Upper lobe of right lung (tissue), 1 donor: Measurements from ENCODE around the gene TBC1D14. TPM values are rescaled to one million over a fixed set of nuclear protein-coding genes. Genes with fewer than 3 reads are reported as not detected.

Experiments used
- ATAC-seq: fragments of 200-7000 bp; cut with Tn5 transposase; one replicate; pipeline ENCODE4 v1.9.1; 2020; ENCODE audit warnings: mild to moderate bottlenecking, moderate library complexity
- DNase-seq: peaks from one replicate; pipeline ENCODE4 v3.0.0-alpha.2; 2020
- H3K27ac ChIP-seq: fragments of 200-600 bp; one replicate; pipeline ENCODE4 v1.8.0; 2022
- H3K27me3 ChIP-seq: fragments of 200-600 bp; one replicate; pipeline ENCODE4 v1.8.0; 2022; ENCODE audit warnings: mild to moderate bottlenecking
- H3K36me3 ChIP-seq: fragments of 200-600 bp; one replicate; pipeline ENCODE4 v1.8.0; 2022
- H3K4me1 ChIP-seq: fragments of 200-600 bp; one replicate; pipeline ENCODE4 v1.8.0; 2022
- H3K4me3 ChIP-seq: fragments of 200-600 bp; one replicate; pipeline ENCODE4 v1.8.0; 2022; ENCODE audit warnings: mild to moderate bottlenecking
- H3K9me3 ChIP-seq: fragments of 200-600 bp; one replicate; pipeline ENCODE4 v1.8.0; 2022
- intact Hi-C: fragments of 100-400 bp; cut with DNase I; formaldehyde crosslinking; loops from one replicate; pipeline ENCODE4 v1.11.0; 2022
- total RNA-seq: library from RNA; stranded (reverse); fragmentation: NEBNext Ultra II Directional; extraction: Animal tissue kit (Norgen Biotek cat#: 25700); gene quantifications from one replicate; pipeline ENCODE4 v1.2.1, GENCODE V29; 2021
- TF ChIP-seq, protein P1 (sequence below): fragments of 200-600 bp; IDR thresholded peaks from one replicate; pipeline ENCODE4 v1.8.0; 2022; ENCODE audit warnings: antibody characterized with exemption
- donor health status: DM: no; HTN: yes; CAD: no; lungs with severe emphysema.

The TBC1D14 gene
- total RNA-seq, 1 donor from 2014 or later = 51.8 TPM

DNA sequence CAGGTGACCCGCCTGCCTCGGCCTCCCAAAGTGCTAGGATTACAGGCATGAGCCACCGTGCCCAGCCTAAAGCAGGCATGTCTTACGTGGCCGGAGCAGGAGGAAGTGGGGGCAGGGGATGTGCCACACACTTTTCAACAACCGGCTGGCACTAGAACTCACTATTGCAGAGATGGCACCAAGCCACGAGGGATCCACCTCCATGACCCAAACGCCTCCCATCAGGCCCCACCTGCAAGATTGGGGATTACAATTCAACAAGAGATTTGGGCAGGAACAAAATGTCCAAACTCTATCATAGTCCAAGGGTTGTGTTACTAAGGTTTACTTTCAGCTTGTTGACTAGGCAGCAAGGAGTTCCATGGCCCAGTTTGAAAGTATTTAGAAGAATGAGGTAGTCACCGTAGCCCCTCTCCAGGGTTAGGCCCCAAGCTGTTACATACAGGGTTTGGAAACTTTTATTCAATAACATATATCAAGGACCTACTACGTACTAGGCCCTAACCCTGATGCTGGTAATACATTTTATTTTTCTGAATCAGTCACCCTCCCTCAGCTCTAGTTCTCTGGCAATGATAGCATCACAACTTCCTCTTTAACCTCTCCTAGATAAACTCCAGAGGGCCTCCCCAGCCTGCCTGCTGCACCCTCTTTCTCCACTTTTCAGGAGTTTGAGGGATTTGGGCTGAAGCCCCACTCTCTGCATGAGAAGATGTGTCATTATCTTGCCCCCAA, 18.0 kb upstream of the TBC1D14 start:
- no peaks in the 10 kb centered on the region for H3K36me3 ChIP-seq
- peak overlapping the region; percentile 73 for H3K27ac ChIP-seq
- TF ChIP-seq, protein P1, sequence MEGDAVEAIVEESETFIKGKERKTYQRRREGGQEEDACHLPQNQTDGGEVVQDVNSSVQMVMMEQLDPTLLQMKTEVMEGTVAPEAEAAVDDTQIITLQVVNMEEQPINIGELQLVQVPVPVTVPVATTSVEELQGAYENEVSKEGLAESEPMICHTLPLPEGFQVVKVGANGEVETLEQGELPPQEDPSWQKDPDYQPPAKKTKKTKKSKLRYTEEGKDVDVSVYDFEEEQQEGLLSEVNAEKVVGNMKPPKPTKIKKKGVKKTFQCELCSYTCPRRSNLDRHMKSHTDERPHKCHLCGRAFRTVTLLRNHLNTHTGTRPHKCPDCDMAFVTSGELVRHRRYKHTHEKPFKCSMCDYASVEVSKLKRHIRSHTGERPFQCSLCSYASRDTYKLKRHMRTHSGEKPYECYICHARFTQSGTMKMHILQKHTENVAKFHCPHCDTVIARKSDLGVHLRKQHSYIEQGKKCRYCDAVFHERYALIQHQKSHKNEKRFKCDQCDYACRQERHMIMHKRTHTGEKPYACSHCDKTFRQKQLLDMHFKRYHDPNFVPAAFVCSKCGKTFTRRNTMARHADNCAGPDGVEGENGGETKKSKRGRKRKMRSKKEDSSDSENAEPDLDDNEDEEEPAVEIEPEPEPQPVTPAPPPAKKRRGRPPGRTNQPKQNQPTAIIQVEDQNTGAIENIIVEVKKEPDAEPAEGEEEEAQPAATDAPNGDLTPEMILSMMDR = no peak
- H3K4me1 ChIP-seq = peaks cover 21% of the 10 kb centered on the region
- ATAC-seq (peak; percentile 10), DNase-seq (no peak)
- intact Hi-C loops = no loop called here
- H3K9me3 ChIP-seq = no peaks in the 10 kb centered on the region
- no peak overlapping the region for H3K4me3 ChIP-seq
- H3K27me3 ChIP-seq = no peaks in the 10 kb centered on the region

DNA sequence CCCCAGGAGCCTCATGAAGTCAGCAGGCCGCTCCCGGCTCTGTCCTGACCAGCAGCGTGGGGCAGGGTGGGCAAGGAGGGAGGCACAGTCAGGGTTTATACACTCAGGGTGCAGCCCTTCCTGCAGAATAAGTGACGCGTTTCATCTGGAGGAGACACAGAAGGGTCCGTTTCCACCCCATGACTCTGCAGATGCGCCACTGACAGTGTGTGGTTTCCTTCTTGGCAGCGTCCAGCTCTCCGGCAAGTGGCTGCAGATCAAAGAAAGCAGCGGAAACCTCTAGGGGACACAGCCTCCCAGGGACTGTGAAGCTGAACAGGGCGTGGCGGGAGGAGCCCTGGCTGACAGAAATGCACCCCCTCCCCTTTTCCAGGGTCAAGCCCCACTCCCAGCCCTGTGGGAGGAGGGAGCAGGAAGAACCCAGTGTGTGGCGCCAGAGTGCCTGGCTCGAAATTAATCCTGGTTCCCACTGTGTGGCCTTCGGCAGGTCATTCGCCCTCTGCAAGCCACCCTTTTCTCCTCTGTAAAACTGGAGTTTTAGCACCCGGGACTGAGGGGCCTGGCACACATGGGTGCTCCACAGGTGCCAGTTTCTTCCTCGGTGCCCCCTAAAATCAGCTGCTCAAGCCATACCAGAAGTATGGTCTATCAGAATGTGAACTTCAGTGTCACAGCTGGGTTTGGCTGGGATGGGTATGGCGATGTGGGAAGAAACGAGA, 17.3 kb upstream of the TBC1D14 start:
- intact Hi-C loops = no loop called here
- Histone ChIP-seq H3K4me3 (no peak overlapping the region), H3K27ac (peak overlapping the region; percentile 73), H3K27me3 (no peaks in the 10 kb centered on the region), H3K36me3 (no peaks in the 10 kb centered on the region), H3K9me3 (no peaks in the 10 kb centered on the region), H3K4me1 (peaks cover 21% of the 10 kb centered on the region)
- TF ChIP-seq, protein P1 = peak; percentile 17
- peak; percentile 71 for ATAC-seq
- peak; percentile 69 for DNase-seq

DNA sequence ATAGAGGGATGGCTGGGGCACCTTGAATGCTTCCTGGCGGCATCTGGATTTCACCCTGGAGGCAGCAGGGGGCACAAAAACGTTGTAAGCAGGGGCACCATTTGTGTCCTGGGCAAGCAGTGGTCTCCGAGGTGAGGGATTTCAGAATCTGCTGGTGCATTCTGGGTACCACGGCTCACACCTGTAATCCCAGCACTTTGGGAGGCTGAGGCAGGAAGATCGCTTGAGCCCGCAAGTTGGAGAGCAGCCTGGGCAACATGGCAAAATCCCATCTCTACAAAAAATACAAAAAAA, 16.8 kb upstream of the TBC1D14 start:
- no peaks in the 10 kb centered on the region for H3K27me3 ChIP-seq
- intact Hi-C loops = no loop called here
- no peak overlapping the region for H3K4me3 ChIP-seq
- peaks cover 21% of the 10 kb centered on the region for H3K4me1 ChIP-seq
- no peaks in the 10 kb centered on the region for H3K9me3 ChIP-seq
- TF ChIP-seq, protein P1 = no peak
- peak overlapping the region; percentile 73 for H3K27ac ChIP-seq
- H3K36me3 ChIP-seq = no peaks in the 10 kb centered on the region
- DNase-seq (no peak), ATAC-seq (no peak)

DNA sequence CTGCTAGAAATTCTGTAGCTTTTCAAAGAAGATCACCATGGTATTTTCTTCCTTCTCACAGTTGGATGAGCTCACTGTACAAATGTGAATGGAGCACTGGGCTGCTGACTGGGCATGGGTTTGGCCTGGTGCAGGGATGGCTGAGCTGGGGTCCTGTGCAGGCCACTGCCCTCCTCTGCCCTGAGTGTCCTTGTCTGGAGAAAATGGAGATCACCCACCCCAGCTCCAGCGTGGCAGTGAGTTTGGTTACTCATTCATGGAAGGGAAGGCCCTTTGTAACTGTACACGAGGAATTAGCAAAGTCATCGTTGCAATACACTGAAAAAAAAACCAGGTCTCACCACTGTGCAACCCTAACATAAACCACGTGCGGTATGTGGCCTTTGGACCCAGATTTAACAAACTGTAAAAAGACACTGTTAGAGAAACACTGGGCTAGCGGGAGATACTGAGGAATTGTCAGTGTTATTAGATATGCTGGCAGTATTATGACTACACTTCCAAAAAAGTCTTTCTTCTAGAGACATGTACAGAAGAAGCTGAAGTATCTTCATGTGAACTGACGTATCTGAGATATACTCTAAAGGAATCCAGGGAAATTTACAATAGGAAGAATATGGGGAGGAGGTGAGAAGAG, 16.1 kb upstream of the TBC1D14 start:
- Histone ChIP-seq H3K27me3 (no peaks in the 10 kb centered on the region), H3K27ac (peak overlapping the region; percentile 73), H3K4me1 (peaks cover 17% of the 10 kb centered on the region), H3K36me3 (no peaks in the 10 kb centered on the region), H3K9me3 (no peaks in the 10 kb centered on the region), H3K4me3 (no peak overlapping the region)
- TF ChIP-seq, protein P1 = no peak
- no peak for DNase-seq
- intact Hi-C loops = no loop called here
- peak; percentile 55 for ATAC-seq

DNA sequence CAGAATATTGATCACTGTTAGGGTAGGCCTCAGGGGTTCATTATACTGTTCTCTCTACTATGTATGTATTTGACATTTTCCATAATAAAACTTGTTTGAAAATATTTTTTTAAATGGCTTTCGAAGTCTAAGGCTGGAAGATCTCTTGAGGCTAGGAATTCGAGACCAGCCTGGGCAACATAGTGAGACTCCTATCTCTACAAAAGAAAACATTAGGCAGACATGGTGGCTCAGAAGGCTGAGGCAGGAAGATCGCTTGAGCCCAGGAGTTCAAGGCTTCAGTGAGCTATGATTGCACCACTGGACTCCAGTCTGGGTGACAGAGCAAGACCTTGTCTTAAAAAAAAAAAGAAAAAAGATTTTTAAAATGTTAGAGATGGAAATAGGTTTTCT, 15.5 kb upstream of the TBC1D14 start:
- no peaks in the 10 kb centered on the region for H3K36me3 ChIP-seq
- no peak overlapping the region for H3K27ac ChIP-seq
- H3K9me3 ChIP-seq = no peaks in the 10 kb centered on the region
- intact Hi-C loops = no loop called here
- no peak overlapping the region for H3K4me3 ChIP-seq
- peaks cover 17% of the 10 kb centered on the region for H3K4me1 ChIP-seq
- DNase-seq (no peak), ATAC-seq (no peak)
- TF ChIP-seq, protein P1 = no peak
- no peaks in the 10 kb centered on the region for H3K27me3 ChIP-seq
